Stimulated activated CD4-positive, alpha-beta T cell treated with anti-CD3 and anti-CD28 coated beads, TNF-alpha, amount 100 ng/mL, for 1 hour (primary cell): ENCODE data around the gene ADARB2.

Source experiments
- DNase-seq, 3 donors: peaks; one replicate each; pipeline ENCODE4 v3.0.0-alpha.2; 2020; ENCODE audit warnings: low read depth in 3 of 3, low spot score in 1 of 3

Gene ADARB2

DNA sequence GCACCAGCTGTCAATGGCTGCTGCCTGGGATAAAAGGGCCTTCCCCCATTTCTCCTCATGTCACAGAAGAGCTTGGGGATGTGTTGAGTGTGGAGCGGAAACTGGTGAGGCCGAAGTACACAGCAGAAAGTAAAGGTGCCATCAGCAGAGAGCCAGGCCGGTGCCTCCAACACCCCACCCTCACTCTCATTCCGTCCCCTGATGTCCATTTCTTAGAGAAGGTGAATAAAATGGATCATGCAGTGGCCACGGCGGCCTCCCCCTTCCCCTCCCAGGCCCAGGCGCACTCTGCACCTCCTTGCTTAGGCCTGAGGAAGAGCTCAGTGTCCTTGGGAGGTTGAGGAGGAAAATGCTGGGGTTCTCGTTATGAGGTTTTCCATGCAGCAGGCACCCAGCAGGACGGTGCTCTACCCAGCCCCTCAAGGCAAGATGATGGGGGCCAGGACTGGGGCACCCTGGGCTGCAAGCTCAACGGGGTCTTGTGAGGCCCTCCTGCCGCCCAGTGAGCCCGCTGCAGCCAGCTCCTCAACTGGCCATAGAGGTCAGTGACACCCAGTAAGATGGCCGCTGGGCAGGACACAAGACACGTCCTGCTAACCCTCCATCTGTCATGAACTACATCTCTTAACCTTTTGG, 163.9 kb downstream of the ADARB2 start:
- no peak for DNase-seq

DNA sequence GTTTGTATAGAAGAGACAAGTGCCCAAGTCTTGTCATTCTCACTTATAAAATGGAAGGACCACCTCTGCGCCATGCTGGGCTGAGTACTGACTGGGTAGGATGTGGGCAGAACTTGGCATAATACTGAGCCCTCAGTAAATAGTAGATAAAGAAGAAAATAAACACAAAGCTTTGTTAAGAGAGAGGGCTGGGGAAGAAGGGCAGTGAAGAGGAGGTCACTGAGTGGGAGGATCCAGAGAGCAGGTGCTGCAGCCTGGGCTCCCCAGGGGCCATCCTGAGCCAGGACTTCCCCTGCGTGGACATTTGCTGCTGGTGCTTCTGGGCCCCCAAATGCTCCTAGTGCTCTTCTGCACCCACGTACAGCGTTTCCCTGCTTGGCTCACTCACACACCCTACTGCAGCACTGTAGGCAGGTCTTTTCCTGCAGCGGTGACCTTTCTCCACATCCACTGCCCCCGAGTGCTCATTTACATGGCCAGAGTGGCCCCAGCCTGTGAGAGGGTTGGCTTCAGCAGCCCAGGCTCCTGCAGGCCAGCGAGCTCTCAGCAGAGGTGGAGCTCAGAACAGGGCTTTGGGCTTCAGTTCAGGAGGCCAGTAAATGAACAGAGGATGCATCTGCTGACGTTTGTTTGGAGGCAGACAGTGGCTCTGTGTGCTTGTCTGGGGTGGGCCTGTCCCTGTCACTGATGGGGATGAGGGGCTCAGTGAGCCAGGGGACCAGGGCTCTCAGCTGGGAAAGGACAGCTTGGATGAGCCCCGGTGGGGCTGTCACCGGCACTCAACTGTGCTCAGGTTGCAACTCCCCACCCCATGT, 164.6 kb downstream of the ADARB2 start:
- no peak for DNase-seq

DNA sequence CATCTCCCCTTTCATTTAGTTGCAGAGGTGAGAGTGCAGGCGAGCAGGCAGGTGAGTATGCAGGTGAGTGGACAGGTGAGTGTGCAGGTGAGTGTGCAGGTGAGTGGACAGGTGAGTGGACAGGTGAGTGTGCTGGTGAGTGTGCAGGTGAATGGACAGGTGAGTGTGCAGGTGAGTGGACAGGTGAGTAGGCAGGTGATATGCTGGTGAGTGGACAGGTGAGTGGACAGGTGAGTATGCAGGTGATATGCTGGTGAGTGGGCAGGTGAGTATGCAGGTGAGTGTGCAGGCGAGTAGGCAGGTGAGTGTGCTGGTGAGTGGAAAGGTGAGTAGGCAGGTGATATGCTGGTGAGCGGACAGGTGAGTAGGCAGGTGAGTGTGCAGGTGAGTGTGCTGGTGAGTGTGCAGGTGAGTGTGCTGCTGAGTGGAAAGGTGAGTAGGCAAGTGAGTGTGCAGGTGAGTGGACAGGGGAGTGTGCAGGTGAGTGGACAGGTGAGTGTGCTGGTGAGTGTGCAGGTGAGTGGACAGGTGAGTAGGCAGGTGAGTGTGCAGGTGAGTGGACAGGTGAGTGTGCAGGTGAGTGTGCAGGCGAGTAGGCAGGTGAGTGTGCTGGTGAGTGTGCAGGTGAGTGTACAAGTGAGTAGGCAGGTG, 165.6 kb downstream of the ADARB2 start:
- DNase-seq: no peak

DNA sequence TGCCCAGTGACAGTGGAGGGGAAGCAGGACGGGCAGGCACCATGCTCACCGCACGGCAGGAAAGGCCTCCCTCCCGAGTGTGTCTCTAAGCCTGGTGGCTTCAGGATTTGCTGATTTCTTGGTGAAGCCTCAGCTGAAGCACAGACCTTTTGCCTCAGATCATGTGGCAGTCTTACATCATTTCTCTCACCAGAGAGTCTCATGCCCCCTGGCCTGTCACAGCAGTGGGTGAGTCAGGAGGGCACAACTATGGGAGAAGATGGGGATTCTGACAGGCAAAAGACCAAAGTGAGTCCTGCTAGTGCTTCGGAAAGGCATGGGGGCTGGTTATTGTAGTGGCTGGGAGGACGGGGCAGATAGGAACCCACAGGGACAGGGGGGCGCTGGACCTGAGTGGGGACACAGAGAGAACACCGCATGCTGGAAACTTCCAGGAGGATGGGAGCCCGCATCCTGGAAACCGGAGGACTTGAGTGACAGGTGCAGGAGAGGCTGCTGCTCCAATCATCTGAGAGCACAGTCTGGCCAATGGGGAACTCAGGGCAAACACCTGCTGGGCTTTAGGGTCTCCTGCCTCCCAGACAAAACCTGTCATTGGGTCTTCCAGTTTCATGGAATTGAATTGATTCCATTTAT, 166.8 kb downstream of the ADARB2 start:
- no peak for DNase-seq

DNA sequence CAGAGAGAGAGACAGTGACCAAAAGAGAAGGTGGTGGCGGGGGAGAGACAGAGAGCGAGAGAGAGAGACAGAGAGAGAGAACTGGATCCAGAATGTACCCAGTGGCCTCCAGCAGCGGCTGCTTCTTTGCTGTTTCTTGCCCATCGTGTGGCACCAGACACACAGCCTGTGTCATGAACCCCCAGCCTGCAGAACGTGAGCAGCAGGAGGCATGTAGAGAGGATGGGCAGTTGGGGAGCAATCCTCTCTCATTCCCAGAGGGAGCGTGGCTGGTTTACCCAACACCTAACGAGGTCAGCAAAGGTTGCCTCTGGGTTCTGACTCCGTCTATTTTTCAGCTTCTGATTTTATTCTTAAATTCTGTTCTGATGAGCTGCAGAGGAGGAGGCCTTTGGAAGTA, 168.1 kb downstream of the ADARB2 start:
- no peak for DNase-seq

DNA sequence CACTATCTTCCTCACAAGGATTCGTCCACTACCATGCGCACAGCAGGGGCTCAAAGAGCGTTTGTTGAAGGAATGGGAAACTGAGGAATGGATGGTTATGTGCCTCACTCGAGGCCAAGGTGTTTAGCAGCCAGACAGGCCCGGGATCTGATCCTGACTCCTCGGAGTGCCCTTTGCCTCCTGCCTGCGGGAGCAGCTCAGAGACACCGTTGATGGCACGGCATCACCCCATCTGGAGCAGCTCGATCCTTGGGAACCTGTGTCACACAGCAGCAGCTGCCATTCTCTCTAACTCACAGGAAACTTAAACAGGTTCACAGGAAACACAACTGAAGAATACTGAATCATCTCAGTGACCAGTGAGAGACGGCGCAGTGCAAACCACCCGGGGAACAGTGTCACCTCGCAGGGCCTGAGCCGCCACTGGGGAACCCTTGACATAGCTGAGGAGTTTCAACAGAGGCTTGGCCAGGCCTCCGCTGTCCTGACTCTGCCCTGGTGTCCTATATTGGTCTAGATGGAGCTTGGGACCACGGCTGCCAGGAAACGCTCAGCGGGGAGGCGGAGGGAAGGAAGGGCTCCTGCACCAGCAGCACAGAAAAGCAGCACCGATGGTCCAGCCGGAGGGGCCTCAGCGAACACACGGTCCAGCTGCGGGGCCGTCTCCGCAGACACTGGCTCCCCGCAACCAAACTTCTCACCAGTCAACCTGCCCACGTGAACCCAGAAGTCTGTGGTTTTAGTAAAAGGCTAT, 169.4 kb downstream of the ADARB2 start:
- DNase-seq: no peak

DNA sequence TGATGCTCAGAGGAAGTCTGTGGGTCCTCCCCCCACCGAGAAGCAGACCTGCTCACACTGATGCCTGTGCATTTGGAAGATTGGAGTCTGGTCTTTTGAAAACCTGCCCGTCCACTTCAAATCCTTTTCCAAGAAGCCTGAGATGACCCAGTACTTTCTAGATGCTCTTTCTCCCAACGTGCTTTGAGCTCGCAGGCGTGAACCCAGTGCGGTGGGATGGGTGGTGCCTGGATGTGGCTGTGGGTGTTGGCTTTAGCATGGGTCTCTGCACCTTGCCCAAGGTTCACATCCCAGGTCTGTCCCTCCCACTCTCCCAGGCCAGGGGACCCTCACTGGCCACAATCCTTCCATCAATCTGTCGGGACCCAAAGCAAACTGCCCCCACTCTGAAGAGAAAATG, 170.2 kb downstream of the ADARB2 start:
- DNase-seq: no peak

DNA sequence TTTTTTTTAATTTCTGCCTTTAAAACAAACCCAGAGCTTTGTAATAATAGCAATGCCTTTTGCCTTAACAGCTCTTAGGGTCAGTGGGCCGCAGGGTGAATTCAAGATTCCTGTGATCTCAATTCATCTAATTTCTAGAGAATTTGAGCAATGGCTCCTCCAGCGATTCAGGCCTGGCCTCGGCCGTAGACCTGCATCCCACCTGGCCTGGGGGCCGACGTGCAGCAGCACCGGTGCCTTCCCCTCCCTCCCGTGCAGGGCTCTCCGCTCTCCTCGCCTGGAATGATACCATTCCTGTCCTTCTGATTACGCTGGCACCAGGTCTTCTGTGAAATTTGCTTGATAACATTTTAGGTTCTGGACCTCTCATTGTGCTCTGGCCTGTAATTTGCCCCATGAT, 172.5 kb downstream of the ADARB2 start:
- no peak for DNase-seq

DNA sequence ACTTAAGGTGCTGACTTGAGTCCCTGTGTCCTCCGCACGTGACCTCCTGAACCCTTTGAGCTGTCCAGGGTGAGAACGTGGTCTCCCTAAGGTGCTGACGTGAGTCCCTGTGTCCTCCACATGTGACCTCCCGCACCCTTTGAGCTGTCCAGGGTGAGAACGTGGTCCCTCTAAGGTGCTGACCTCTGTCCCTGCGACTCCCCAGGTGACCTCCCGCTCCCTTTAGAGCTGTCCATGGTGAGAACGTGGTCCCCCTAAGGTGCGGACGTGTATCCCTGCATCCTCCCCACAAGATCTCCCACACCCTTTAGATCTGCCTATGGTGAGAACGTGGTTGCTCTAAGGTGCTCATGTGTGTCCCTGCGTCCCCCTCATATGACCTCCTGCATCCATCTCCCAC, 174.3 kb downstream of the ADARB2 start:
- DNase-seq: no peak

DNA sequence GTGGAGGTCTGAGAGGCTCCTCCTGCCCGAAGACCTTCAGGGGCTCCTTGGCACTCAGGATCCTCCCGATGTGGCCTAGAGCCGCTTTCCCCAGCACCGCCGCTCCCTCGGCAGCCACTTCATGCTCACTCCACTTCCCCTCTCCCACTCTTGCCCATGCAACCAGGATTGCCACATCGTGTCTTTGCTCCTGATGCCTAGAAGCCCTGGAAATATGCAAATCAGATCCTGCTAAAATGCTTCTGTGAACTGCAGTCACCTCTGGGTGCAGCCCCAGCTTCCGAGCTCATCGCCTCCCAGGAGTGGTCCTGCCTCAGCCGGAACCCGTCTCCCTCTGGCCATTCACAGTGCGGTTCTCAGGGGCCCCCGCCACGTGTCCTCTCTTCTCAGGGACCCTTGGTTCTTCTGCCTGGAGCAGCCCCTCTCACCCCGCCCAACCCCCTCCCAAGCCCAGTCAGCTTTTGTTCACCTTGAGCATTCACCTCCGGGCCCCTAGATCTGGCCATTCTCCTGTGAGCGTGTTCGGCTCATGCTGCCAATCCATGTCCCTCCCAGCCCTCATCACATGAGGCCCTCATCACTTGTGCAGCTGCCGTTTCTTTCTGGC, 175.5 kb downstream of the ADARB2 start:
- no peak for DNase-seq

DNA sequence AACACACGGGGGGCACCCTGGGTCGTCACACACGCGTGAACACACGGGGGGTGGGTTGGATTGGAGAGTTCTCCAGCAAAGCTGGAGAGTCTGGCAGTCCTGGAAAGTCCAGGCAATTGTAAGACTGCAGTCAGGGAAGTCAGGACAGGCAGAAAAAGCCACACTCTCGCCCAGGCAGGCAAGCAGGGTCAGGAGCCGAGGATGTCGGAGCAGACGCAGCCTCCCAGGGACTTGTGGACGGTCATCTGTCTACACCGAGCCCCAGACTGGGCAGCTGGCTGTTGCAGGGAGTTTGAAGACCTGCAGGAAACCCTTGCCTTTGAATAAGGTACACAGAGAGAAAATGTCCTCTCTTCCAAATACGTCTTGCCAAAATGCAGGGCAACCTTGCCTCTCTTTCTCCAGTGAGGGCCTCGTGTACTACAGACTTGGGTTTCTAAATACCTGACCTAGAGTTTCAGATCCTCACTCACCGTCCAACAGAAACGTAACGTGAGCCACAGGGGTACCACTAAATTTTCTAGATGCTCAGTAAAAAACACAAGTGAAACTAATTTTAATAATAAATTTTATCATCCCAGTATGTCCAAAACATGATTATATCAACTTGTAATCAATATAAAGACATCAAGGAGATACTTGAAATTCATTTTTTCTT, 176.7 kb downstream of the ADARB2 start:
- DNase-seq: no peak

DNA sequence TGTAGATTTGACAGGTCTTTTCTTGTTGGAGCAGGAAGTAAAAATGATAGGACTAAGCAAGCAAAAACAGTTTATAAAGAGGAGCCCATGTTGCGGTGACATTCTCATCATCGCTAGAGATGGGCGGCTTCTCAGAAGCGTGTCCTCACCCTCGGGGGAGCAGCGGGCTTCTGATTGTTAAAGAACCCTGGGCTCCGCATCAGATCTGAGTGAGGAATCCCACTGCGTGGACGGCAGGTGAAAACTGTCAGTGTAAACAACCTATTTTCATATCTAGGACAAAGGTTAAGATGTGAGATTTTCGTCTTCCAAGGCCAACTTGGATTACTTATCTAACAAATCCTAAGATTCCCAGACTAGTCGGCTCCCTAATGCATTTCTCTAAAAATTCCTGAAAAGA, 177.6 kb downstream of the ADARB2 start:
- no peak for DNase-seq

DNA sequence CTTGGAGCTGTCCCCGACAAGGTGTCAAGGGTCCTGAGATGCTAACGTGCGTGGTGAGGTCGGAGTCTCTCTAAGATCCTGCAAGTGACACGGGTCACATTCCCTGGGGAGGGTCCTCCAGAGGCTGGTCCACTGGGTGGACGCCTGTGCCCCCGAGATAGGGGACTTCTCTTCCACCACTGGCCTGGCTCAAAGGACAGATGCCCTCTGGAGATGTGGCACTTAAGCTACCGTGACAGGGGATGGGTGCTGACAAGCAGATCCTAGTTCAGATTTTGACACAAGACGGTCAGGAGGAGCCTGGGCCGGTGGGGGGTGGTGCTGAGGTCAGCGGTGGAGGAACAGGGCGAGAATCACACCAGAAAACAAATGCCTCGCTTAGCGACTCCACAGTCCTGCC, 178.0 kb downstream of the ADARB2 start:
- no peak for DNase-seq

DNA sequence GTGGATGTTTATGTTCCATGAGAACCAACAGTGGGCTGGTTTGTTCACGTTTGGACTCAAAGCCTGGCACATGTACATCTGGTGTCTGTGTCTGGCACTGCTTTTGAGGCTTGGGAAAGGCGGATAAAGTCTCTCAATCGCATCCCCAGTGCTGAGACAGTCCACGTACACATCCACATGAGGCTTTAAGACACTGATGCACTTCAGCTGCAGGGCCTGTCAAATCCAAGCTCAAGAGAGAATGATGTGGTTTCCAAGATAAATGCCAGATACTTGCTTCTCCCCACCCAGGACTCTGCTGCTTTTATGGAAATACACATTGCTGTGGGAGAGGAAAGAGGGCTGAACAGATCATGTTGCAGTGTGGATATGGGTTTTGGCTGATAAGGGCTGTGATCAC, 178.4 kb downstream of the ADARB2 start:
- DNase-seq: no peak

DNA sequence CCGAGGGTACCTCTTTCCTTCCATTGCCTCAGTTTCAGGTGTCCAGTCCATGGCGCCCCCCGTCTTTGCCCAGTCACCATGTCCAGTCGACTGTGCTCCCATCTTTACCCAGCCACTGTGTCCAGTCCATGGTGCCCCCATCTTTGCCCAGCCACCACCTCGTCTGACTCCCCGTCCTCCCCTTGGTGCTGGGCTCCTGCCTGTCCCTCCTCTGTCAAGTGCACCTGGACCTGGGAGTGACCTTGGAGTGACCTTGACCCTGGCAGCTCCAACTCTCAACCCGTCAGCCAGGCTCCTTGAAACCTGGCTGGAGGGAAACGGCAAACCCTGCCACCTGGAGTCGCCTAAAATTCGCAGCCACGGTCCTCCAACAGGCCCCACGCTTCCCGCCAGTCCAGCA, 180.2 kb downstream of the ADARB2 start:
- DNase-seq: no peak

DNA sequence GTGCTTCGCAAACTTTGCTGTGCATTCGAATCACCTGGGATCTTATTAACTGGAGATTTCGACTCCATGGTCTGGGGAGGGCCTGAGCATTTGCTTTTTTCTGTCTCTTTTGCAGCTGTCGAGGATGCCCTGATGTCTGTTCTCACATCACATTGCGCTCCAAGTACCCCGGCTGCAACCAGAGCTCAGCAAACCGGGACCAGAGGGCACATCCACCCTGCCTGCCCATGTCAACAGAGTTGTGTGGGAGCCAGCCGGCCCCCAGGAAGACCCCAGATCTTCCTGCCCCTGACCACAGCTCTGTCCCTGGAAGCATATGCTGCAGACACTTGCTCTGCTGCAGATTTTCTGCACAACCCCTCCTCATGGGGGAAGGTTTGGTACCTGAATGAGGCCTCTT, 180.8 kb downstream of the ADARB2 start:
- no peak for DNase-seq

DNA sequence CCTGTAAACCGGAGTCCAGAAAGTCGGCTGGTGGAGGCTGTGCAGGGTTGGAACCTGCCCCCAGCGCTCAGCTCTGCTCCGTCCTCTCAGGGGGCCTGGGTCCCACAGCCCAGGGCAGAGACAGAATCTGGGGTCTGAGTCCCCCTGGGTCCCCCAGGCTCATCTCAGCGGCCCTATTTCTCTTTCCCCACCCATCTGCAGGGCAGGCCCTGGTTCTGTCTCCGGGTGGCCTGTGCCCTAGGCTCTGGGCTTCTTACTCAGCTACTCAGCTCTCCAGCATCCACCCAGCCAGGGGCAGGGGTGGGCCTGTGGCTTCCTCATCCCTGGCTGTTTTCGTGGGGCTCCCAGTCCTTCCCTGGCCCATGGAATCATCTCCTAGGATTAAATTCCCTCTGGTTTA, 183.4 kb downstream of the ADARB2 start:
- no peak for DNase-seq

DNA sequence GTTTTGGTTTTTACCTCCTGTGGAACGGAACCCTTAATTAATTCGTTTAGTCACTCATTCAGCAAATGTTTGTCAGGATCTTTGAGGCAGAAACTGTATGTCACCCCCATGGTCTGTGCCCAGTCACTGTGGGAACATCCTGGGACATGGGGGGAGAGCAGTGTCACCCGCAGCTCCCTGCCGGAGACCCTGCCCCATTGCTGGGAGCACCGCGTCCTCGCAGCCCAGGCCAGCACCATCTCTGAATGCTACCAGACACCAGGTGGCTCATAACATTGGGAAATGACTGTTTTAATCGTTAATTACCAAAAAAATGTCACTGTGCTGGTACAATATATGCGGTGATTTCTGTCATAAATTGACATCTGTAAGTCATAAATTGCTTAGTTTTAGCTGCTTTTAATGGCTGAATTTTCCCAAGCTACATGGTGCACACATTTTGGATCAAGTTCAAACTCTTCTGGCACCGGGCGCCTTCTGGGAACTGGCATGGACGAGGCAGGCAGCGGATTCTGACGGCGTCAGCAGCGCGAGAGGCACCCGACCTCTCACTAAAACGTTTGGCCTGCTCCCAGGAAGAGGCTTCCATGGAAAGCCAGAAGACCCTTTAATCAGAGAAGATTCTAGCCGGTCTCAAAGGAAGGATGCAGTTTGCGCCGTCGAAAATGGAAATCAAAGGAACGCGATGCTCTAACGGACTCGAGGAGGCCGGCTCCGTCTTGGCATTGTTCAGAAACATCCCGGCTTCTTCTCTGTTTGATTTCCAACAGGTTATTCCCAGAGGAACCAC, 184.2 kb downstream of the ADARB2 start:
- no peak for DNase-seq

DNA sequence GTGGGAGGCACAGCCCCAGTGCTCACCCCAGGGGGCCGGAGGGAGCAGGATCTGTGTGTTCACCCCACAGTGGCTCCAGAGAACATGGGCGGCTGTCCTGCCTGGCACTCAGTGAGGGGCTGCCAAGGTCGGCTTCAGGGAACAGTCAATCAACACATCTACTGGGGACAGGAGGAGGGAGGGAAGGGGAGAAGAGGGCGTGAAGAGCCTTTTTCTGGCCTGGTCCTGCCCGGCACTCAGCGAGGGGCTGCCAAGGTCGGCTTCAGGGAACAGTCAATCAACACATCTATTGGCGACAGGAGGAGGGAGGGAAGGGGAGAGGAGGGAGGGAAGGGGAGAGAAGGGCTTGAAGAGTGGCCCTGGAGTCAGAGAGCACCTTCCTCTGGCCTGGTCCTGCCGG, 184.9 kb downstream of the ADARB2 start:
- DNase-seq: no peak
